Fibroblast of lung (primary cell): ENCODE measurements around the gene ZCCHC7.

Experiments used
- EZH2 ChIP-seq: IDR thresholded peaks from 2 replicates; pipeline ENCODE4 v1.5.1; 2012; ENCODE audit warnings: low read length, control low read depth, mild to moderate bottlenecking; ENCODE audit errors: missing control alignments
- TF ChIP-seq, protein P1 (sequence below), 2 donors: IDR thresholded peaks in 1 of 2; conservative IDR thresholded peaks in 1 of 2; 1 replicate in 1 of 2; 2 replicates in 1 of 2; pipeline ENCODE4 v1.5.1; 2011 to 2012; ENCODE audit warnings: low read length in 2 of 2, control low read depth in 1 of 2, inconsistent platforms in 1 of 2, low read depth in 1 of 2, mild to moderate bottlenecking in 1 of 2

DNA sequence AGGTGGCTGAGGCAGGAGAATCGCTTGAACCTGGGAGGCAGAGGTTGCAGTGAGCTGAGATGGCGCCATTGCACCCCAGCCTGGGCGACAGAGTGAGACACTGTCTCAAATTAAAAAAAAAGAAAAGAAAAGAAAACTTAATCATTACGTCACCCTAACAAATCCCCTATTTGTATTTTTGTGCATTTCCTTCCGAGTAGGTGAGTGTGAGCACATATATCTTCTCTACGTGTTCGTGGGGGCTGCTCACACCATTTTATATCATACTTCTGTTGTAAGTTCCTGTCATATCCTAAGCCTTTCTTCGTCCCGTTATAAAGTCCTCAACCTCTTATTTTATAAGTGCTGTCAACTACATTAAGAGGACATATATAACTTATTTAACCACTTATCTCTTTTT, 260.2 kb downstream of the ZCCHC7 start:
- TF ChIP-seq, protein P1, sequence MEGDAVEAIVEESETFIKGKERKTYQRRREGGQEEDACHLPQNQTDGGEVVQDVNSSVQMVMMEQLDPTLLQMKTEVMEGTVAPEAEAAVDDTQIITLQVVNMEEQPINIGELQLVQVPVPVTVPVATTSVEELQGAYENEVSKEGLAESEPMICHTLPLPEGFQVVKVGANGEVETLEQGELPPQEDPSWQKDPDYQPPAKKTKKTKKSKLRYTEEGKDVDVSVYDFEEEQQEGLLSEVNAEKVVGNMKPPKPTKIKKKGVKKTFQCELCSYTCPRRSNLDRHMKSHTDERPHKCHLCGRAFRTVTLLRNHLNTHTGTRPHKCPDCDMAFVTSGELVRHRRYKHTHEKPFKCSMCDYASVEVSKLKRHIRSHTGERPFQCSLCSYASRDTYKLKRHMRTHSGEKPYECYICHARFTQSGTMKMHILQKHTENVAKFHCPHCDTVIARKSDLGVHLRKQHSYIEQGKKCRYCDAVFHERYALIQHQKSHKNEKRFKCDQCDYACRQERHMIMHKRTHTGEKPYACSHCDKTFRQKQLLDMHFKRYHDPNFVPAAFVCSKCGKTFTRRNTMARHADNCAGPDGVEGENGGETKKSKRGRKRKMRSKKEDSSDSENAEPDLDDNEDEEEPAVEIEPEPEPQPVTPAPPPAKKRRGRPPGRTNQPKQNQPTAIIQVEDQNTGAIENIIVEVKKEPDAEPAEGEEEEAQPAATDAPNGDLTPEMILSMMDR (conservative IDR thresholded peaks at IDR 0.05 in 1 of 2, IDR thresholded peaks at IDR 0.05 in 1 of 2; ENCODE audit: low read depth in 1 of 2, low read length in 2 of 2) = no peak
- TF ChIP-seq EZH2 = no peak
